PC-9 (cell line): ENCODE data around the gene BMPR2. TPM values are rescaled to one million over a fixed set of nuclear protein-coding genes. Genes with fewer than 3 reads are reported as not detected.
"Not testable (repeated sequence)": the region's sequence is repeated elsewhere in the genome, so short reads cannot be mapped to it uniquely, and the experiment has no call there.

ENCODE experiments used
- BruUV-seq: library from RNA; stranded (reverse); fragments of 400-500 nt; replicated peaks from 2 replicates; lab custom pipeline; 2021; lab: Mats Ljungman, UMichigan
- CTCF ChIA-PET: fragments of 300-600 bp; sonication (Branson Sonifier 250); formaldehyde crosslinking; loops from one replicate; lab custom pipeline; 2022; ENCODE audit warnings: antibody characterized with exemption; lab: Charles Lee
- POLR2A ChIA-PET: fragments of 300-600 bp; sonication (Branson Sonifier 250); formaldehyde crosslinking; loops from one replicate; lab custom pipeline; 2022; ENCODE audit warnings: antibody characterized with exemption; ENCODE audit not compliant: unreplicated experiment; lab: Charles Lee
- DNase-seq, 2 experiments: peaks; one replicate each; pipeline versions ENCODE4 v3.0.0 to v3.0.0-alpha.2; 2015 to 2022; ENCODE audit warnings: mixed read lengths in 1 of 2
- H2AFZ ChIP-seq: fragments of 200-600 bp; sonication (generic); 2 replicates; pipeline ENCODE4 v1.8.1; 2017; ENCODE audit warnings: antibody characterized with exemption
- H3F3A ChIP-seq: fragments of 200-600 bp; sonication (generic); 2 replicates; pipeline ENCODE4 v1.8.1; 2017; ENCODE audit warnings: antibody characterized with exemption, mild to moderate bottlenecking, low read depth; ENCODE audit not compliant: insufficient read depth
- H3K27ac ChIP-seq: fragments of 200-600 bp; sonication (generic); 2 replicates; pipeline ENCODE4 v1.6.1; 2016; ENCODE audit warnings: mixed run types
- H3K27me3 ChIP-seq: fragments of 200-600 bp; sonication (generic); 2 replicates; pipeline ENCODE4 v1.6.1; 2016; ENCODE audit warnings: low read depth, mixed run types; ENCODE audit not compliant: insufficient read depth
- H3K36me3 ChIP-seq: fragments of 200-600 bp; sonication (generic); 2 replicates; pipeline ENCODE4 v1.6.1; 2016; ENCODE audit warnings: low read depth, mixed run types
- H3K4me1 ChIP-seq: fragments of 200-600 bp; sonication (generic); replicated peaks from 2 replicates; pipeline ENCODE4 v1.6.1; 2016; ENCODE audit warnings: mixed run types; ENCODE audit not compliant: insufficient read depth
- H3K4me2 ChIP-seq: fragments of 200-600 bp; sonication (generic); 2 replicates; pipeline ENCODE4 v1.6.1; 2017; ENCODE audit warnings: mixed run types
- H3K4me3 ChIP-seq: fragments of 200-600 bp; sonication (generic); 2 replicates; pipeline ENCODE4 v1.6.1; 2016; ENCODE audit warnings: mixed run types
- H3K79me2 ChIP-seq: fragments of 200-600 bp; sonication (generic); 2 replicates; pipeline ENCODE4 v1.6.1; 2017; ENCODE audit warnings: low read depth, mixed run types
- H3K9me2 ChIP-seq: fragments of 200-600 bp; sonication (generic); 2 replicates; pipeline ENCODE4 v1.8.1; 2017; ENCODE audit warnings: mild to moderate bottlenecking; ENCODE audit not compliant: insufficient read depth
- H3K9me3 ChIP-seq: fragments of 200-600 bp; sonication (generic); 2 replicates; pipeline ENCODE4 v1.8.1; 2016; ENCODE audit warnings: low read depth; ENCODE audit not compliant: insufficient read depth
- H4K20me1 ChIP-seq: fragments of 200-600 bp; sonication (generic); 2 replicates; pipeline ENCODE4 v1.8.1; 2017; ENCODE audit not compliant: insufficient read depth
- EZH2 ChIP-seq: fragments of 200-600 bp; sonication (generic); IDR thresholded peaks from 2 replicates; pipeline ENCODE4 v1.8.0; 2017; ENCODE audit warnings: antibody characterized with exemption, low read depth
- intact Hi-C: fragments of 100-400 bp; cut with micrococcal nuclease; formaldehyde crosslinking; loops from one replicate; pipeline ENCODE4 v1.10.0; 2022; ENCODE audit not compliant: unreplicated experiment
- total RNA-seq: library from RNA; stranded (reverse); gene quantifications from 2 replicates; pipeline ENCODE4 v1.2.3, GENCODE V29; 2021
- TF ChIP-seq, protein P1 (sequence below): fragments of 200-600 bp; sonication (generic); conservative IDR thresholded peaks from 2 replicates; pipeline ENCODE4 v1.6.1; 2017; ENCODE audit warnings: mixed run types, antibody characterized with exemption, mild to moderate bottlenecking, moderate library complexity

Gene BMPR2
- total RNA-seq, 1 experiment from 2014 or later: 23.2 TPM

DNA sequence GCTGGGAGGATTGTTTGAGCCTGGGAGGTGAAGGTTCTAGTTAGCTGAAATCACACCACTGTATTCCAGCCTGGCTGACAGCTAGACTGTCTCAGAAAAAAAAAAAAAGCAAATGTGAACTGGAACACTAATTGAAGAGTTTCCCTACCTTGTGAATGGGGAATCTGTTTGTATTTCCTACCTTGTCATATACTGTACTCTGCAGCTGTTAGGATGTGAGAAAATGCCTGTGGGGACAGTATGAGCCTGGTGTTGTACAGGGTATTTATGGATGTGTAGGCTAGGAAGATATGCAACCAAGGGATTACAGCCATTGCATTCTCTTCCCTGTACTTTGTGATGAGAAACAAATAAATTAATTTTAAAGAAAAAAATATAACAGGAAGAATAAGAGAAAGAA lies 145.3 kb downstream of the BMPR2 start:
- H3F3A ChIP-seq: no peaks in the 10 kb centered on the region
- H3K4me2 ChIP-seq: no peak overlapping the region
- H3K27me3 ChIP-seq: no peaks in the 10 kb centered on the region
- no peak for DNase-seq
- BruUV-seq: no TSS peak
- ChIA-PET POLR2A (no interaction called here), CTCF (no interaction called here)
- TF ChIP-seq, protein P1, sequence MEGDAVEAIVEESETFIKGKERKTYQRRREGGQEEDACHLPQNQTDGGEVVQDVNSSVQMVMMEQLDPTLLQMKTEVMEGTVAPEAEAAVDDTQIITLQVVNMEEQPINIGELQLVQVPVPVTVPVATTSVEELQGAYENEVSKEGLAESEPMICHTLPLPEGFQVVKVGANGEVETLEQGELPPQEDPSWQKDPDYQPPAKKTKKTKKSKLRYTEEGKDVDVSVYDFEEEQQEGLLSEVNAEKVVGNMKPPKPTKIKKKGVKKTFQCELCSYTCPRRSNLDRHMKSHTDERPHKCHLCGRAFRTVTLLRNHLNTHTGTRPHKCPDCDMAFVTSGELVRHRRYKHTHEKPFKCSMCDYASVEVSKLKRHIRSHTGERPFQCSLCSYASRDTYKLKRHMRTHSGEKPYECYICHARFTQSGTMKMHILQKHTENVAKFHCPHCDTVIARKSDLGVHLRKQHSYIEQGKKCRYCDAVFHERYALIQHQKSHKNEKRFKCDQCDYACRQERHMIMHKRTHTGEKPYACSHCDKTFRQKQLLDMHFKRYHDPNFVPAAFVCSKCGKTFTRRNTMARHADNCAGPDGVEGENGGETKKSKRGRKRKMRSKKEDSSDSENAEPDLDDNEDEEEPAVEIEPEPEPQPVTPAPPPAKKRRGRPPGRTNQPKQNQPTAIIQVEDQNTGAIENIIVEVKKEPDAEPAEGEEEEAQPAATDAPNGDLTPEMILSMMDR: no peak
- no peak for TF ChIP-seq EZH2
- H3K4me1 ChIP-seq: no peaks in the 10 kb centered on the region
- no peaks in the 10 kb centered on the region for H4K20me1 ChIP-seq
- no peak overlapping the region for H3K4me3 ChIP-seq
- no peaks in the 10 kb centered on the region for H3K79me2 ChIP-seq
- intact Hi-C loops: no loop called here
- H3K27ac ChIP-seq: no peak overlapping the region
- no peaks in the 10 kb centered on the region for H3K9me2 ChIP-seq
- H3K9me3 ChIP-seq: no peaks in the 10 kb centered on the region
- no peaks in the 10 kb centered on the region for H3K36me3 ChIP-seq
- H2AFZ ChIP-seq: no peak overlapping the region

DNA sequence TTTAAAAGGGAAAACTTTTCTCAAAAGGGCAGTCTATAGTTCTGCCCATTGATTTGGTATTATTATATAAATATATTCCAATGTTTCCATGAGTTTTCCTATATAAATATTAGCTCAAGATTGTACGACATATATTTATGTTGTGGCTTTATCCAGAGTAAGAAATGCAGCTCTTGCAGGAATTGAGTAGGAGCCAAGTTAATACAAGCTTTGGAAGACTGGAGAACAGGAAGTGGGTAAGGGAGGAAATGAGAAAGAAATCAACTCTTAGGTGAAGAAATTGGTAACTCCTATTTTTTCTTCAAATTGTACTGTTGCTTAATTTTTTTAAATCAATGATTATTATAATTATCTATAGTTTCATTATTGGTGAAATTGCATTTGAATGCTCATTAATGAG lies 153.3 kb downstream of the BMPR2 start:
- no peak for DNase-seq
- no peak for TF ChIP-seq EZH2
- TF ChIP-seq, protein P1: no peak
- Histone ChIP-seq H3K9me2 (no peaks in the 10 kb centered on the region), H3K4me1 (no peaks in the 10 kb centered on the region), H3K27ac (no peak overlapping the region), H3K9me3 (no peaks in the 10 kb centered on the region), H3K4me3 (no peak overlapping the region), H3K4me2 (no peak overlapping the region), H2AFZ (no peak overlapping the region), H3K36me3 (no peaks in the 10 kb centered on the region), H3K27me3 (no peaks in the 10 kb centered on the region), H3F3A (no peaks in the 10 kb centered on the region), H4K20me1 (no peaks in the 10 kb centered on the region), H3K79me2 (no peaks in the 10 kb centered on the region)
- intact Hi-C loops: no loop called here
- POLR2A ChIA-PET: no interaction called here
- CTCF ChIA-PET: no interaction called here
- no TSS peak for BruUV-seq

DNA sequence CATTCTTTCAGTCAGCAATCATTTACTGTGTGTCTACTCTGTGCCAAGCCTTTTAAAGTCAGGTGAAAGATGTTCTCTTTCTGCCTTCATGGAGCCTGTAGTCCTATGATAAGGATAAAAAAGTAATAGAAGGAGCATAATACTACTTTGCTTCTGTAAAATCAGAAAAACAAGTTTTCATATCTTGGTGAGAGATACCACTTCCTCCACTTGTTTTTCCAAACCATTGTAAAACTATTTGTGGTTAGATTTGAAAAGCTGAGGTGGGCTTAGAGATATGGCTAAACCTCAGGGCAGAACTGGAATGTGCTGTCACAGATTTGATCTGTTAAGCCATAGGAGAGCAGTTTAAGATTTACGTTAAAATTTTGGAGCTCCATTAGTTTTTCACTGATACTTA lies 153.9 kb downstream of the BMPR2 start:
- CTCF ChIA-PET: no interaction called here
- no TSS peak for BruUV-seq
- Histone ChIP-seq H3K9me3 (no peaks in the 10 kb centered on the region), H3K27ac (no peak overlapping the region), H3K9me2 (no peaks in the 10 kb centered on the region), H4K20me1 (no peaks in the 10 kb centered on the region), H3K79me2 (no peaks in the 10 kb centered on the region), H3K4me2 (no peak overlapping the region), H3K4me3 (no peak overlapping the region), H3K4me1 (no peaks in the 10 kb centered on the region), H3F3A (no peaks in the 10 kb centered on the region), H3K36me3 (no peaks in the 10 kb centered on the region), H2AFZ (no peak overlapping the region), H3K27me3 (no peaks in the 10 kb centered on the region)
- TF ChIP-seq EZH2: no peak
- TF ChIP-seq, protein P1: no peak
- POLR2A ChIA-PET: no interaction called here
- DNase-seq: no peak
- intact Hi-C loops: no loop called here

DNA sequence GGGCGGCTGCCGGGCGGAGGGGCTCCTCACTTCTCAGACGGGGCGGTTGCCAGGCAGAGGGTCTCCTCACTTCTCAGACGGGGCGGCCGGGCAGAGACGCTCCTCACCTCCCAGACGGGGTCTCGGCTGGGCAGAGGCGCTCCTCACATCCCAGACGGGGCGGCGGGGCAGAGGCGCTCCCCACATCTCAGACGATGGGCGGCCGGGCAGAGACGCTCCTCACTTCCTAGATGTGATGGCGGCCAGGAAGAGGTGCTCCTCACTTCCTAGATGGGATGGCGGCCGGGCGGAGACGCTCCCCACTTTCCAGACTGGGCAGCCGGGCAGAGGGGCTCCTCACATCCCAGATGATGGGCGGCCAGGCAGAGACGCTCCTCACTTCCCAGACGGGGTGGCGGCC lies 159.2 kb downstream of the BMPR2 start:
- H3K4me2 ChIP-seq, H3K27ac ChIP-seq, H3K79me2 ChIP-seq, H3K9me3 ChIP-seq, H3K36me3 ChIP-seq, H3F3A ChIP-seq, DNase-seq, BruUV-seq, intact Hi-C loops, H3K4me1 ChIP-seq, CTCF ChIA-PET, H3K9me2 ChIP-seq, H2AFZ ChIP-seq, POLR2A ChIA-PET, H4K20me1 ChIP-seq, H3K4me3 ChIP-seq, H3K27me3 ChIP-seq: not testable (repeated sequence)
